ENCODE results near the gene NFKBIB. TPM values are rescaled to one million over a fixed set of nuclear protein-coding genes. Genes with fewer than 3 reads are reported as not detected.
"Not testable (repeated sequence)": the region's sequence is repeated elsewhere in the genome, so short reads cannot be mapped to it uniquely, and the experiment has no call there.

NFKBIB gene
- total RNA-seq, 1 donor from 2014 or later: 45.5 TPM

DNA sequence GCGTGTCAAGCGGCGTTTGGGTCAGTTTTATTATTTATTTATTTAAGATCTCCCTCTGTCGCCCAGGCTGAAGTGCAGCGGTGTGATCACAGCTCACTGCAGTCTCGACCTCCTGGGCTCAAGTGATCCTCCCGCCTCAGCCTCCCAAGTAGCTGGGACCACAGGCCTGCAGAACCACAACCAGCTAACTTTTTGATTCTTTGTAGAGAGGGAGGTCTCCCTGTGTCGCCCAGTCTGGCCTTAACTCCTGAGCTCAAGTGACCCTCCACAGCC is 31.7 kb downstream of the NFKBIB start:
- peaks cover 2% of the 10 kb centered on the region for H3K9me3 Mint-ChIP-seq
- H3K4me1 Mint-ChIP-seq: peaks cover 34% of the 10 kb centered on the region
- peaks cover 41% of the 10 kb centered on the region for H3K36me3 Mint-ChIP-seq (ENCODE audit: low read depth)
- intact Hi-C loops (cut with micrococcal nuclease): loop anchor here (2.0 to 10.0 kb wide), 4 partner anchors 163 to 1027 kb away; partner anchors contain the start of genes DPF1, SIPA1L3, SUPT5H and WDR87
- ATAC-seq (ENCODE audit: low read depth) (no peak), DNase-seq (no peak)
- peak overlapping the region; percentile 98 for H3K27ac Mint-ChIP-seq
- ChIA-PET POLR2A (interaction anchor here (1.0 to 2.8 kb wide), 6 partner anchors 31 to 532 kb away, joined by 3 to 24 read pairs (median 6); partner anchors contain the start of genes ACTN4, NFKBIB, RPS16 and SIRT2), CTCF (interaction anchor here (0.7 to 3.5 kb wide), 6 partner anchors 31 to 529 kb away, joined by 3 to 25 read pairs (median 11); partner anchors contain the start of genes ACTN4, FAM98C, NFKBIB and SIRT2)
- no peak for TF ChIP-seq CTCF (IDR thresholded peaks at IDR 0.05)
- peak overlapping the region; percentile 97 for H3K4me3 Mint-ChIP-seq
- H3K27me3 Mint-ChIP-seq: no peaks in the 10 kb centered on the region

- H3K4me1 Mint-ChIP-seq: peaks cover 34% of the 10 kb centered on the region
- H3K27ac Mint-ChIP-seq: peak overlapping the region; percentile 41
- ChIA-PET CTCF (interaction anchor here (0.6 to 3.5 kb wide), 7 partner anchors 20 to 1160 kb away, joined by 3 to 23 read pairs (median 4); partner anchors contain the start of gene FAM98C), POLR2A (interaction anchor here (0.7 to 2.5 kb wide), 3 partner anchors 86 to 285 kb away, joined by 3 to 24 read pairs (median 3); partner anchors contain the start of gene ACTN4)
- peaks cover 41% of the 10 kb centered on the region for H3K36me3 Mint-ChIP-seq (ENCODE audit: low read depth)
- H3K9me3 Mint-ChIP-seq: peaks cover 2% of the 10 kb centered on the region
- no peaks in the 10 kb centered on the region for H3K27me3 Mint-ChIP-seq
- ATAC-seq (ENCODE audit: low read depth): no peak
- TF ChIP-seq CTCF (IDR thresholded peaks at IDR 0.05): no peak
- DNase-seq: no peak
- intact Hi-C loops (cut with micrococcal nuclease): loop anchor here (5.0 to 10.0 kb wide), 3 partner anchors 515 to 1028 kb away; partner anchors contain the start of genes DPF1, SIPA1L3, SUPT5H and WDR87
- peak overlapping the region; percentile 58 for H3K4me3 Mint-ChIP-seq
Observed at GRCh38 chr19:38932425-38933179, 32.8 kb downstream of the NFKBIB start.

DNA sequence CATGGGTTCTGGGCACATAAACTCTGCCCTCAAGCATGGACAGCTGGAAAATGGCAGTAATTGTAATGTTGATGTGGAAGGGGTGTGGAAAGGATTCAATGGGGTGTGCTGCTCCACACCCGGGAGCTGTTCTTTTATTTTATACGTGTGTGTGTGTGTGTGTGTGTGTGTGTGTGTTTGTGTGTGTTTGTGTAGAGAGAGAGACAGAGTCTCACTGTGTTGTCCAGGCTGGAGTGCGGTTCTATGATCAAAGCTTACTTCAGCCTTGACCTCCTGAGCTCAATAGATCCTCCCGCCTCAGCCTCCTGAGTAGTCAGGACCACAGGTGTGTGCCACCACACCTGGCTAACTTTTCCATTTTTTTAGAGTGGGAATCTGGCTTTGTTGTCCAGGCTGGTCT is 33.8 kb downstream of the NFKBIB start:
- DNase-seq (no peak), ATAC-seq (ENCODE audit: low read depth) (no peak)
- H3K4me1 Mint-ChIP-seq: peaks cover 33% of the 10 kb centered on the region
- H3K36me3 Mint-ChIP-seq (ENCODE audit: low read depth): peaks cover 34% of the 10 kb centered on the region
- no peak overlapping the region for H3K27ac Mint-ChIP-seq
- ChIA-PET CTCF (interaction anchor here (0.7 to 1.1 kb wide), 4 partner anchors 201 to 1159 kb away, joined by 3 to 4 read pairs (median 4); partner anchors contain the start of gene FAM98C), POLR2A (interaction anchor here (0.7 kb wide), 1 partner anchor 87 kb away, joined by 3 read pairs; no protein-coding TSS in a partner anchor)
- peaks cover 2% of the 10 kb centered on the region for H3K9me3 Mint-ChIP-seq
- intact Hi-C loops (cut with micrococcal nuclease): loop anchor here (5.0 to 10.0 kb wide), 3 partner anchors 514 to 1029 kb away; partner anchors contain the start of genes DPF1, SIPA1L3, SUPT5H and WDR87
- H3K4me3 Mint-ChIP-seq: no peak overlapping the region
- no peak for TF ChIP-seq CTCF (IDR thresholded peaks at IDR 0.05)
- no peaks in the 10 kb centered on the region for H3K27me3 Mint-ChIP-seq

DNA sequence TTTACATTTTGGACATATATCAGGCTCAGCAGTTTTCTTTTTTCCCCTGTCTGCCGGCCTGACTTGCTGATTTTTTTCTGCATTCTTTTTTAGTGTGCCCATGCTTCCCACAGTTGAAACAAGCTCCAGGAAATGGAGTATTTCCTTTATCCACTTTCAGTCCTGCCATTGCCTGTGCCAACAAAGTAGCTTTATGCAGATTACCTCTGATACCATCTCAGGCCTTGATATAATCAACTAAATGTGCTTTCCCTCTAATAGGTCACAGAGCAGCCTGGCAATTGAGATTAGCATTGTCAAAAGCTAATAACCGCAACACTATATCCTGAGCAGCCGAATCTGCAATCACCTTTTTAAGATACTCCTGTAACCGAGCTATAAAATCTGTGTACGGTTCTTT is 40.2 kb downstream of the NFKBIB start:
- TF ChIP-seq CTCF (IDR thresholded peaks at IDR 0.05): no peak
- Mint-ChIP-seq H3K9me3 (no peaks in the 10 kb centered on the region), H3K27ac (no peak overlapping the region), H3K4me1 (no peaks in the 10 kb centered on the region), H3K4me3 (no peak overlapping the region), H3K27me3 (peaks cover 5% of the 10 kb centered on the region), H3K36me3 (ENCODE audit: low read depth) (peaks cover 8% of the 10 kb centered on the region)
- DNase-seq (no peak), ATAC-seq (ENCODE audit: low read depth) (no peak)
- intact Hi-C loops (cut with micrococcal nuclease): loop anchor here (10.0 kb wide), 2 partner anchors 715 to 1035 kb away; partner anchors contain the start of genes DPF1, SIPA1L3 and WDR87
- ChIA-PET CTCF (no interaction called here), POLR2A (interaction anchor here (1.2 kb wide), 1 partner anchor 10 kb away, joined by 3 read pairs; the partner anchor contains the start of genes MRPS12 and SARS2)

DNA sequence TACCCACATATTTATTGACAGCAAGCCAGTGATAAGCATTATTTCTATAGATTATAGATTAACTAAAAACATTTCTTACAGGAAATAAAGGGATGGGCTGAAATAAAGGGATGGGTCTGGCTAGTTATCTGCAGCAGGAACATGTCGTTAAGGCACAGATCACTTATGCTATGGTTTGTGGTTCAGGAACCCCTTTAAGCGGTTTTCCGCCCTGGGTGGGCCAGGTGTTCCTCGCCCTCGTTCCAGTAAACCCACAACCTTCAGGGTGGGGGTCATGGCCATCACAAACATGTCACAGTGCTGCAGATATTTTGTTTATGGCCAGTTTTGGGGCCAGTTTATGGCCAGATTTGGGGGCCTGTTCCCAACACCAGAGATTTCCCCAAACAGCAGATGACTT is 41.7 kb downstream of the NFKBIB start:
- CTCF ChIA-PET: not testable (repeated sequence)

More for the DNA sequence above, 41.7 kb downstream of the NFKBIB start:
- intact Hi-C loops (cut with micrococcal nuclease); H3K4me3 Mint-ChIP-seq; H3K9me3 Mint-ChIP-seq; H3K4me1 Mint-ChIP-seq; POLR2A ChIA-PET; H3K36me3 Mint-ChIP-seq (ENCODE audit: low read depth); H3K27ac Mint-ChIP-seq; H3K27me3 Mint-ChIP-seq; ATAC-seq (ENCODE audit: low read depth); DNase-seq: not testable (repeated sequence)

Measured in activated B cell treated with CpG ODN at 0.5 μM for 24 hours (primary cell).